Ishikawa (cell line): ENCODE results near the gene SORBS2.

ENCODE experiments used
- CEBPB ChIP-seq: IDR thresholded peaks from 2 replicates; pipeline ENCODE4 v1.6.1; 2012
- CREB1 ChIP-seq: IDR thresholded peaks from 2 replicates; pipeline ENCODE4 v1.6.1; 2012; ENCODE audit warnings: low read depth
- EGR1 ChIP-seq: IDR thresholded peaks from 2 replicates; pipeline ENCODE4 v1.6.1; 2012
- EP300 ChIP-seq: IDR thresholded peaks from 2 replicates; pipeline ENCODE4 v1.6.1; 2012; ENCODE audit warnings: borderline replicate concordance
- FOXM1 ChIP-seq: IDR thresholded peaks from 2 replicates; pipeline ENCODE4 v1.6.1; 2012; ENCODE audit warnings: low read depth, borderline replicate concordance
- MAX ChIP-seq: IDR thresholded peaks from 2 replicates; pipeline ENCODE4 v1.6.1; 2012
- NFIC ChIP-seq: IDR thresholded peaks from 2 replicates; pipeline ENCODE4 v1.6.1; 2012
- RAD21 ChIP-seq: IDR thresholded peaks from 2 replicates; pipeline ENCODE4 v1.6.1; 2012; ENCODE audit warnings: low read depth
- REST ChIP-seq: IDR thresholded peaks from 2 replicates; pipeline ENCODE4 v1.6.1; 2012; ENCODE audit warnings: low read depth, mild to moderate bottlenecking
- TAF1 ChIP-seq: IDR thresholded peaks from 2 replicates; pipeline ENCODE4 v1.6.1; 2012; ENCODE audit warnings: low read depth, mild to moderate bottlenecking
- TCF12 ChIP-seq: IDR thresholded peaks from 2 replicates; pipeline ENCODE4 v1.6.1; 2012; ENCODE audit warnings: low read depth
- TEAD4 ChIP-seq: IDR thresholded peaks from 2 replicates; pipeline ENCODE4 v1.6.1; 2012
- USF1 ChIP-seq: IDR thresholded peaks from 2 replicates; pipeline ENCODE4 v1.6.1; 2012
- YY1 ChIP-seq: IDR thresholded peaks from 2 replicates; pipeline ENCODE4 v1.6.1; 2012; ENCODE audit warnings: low read depth
- ZBTB7A ChIP-seq: IDR thresholded peaks from 2 replicates; pipeline ENCODE4 v1.6.1; 2012; ENCODE audit warnings: low read depth

SORBS2 gene

GRCh38 chr4:185541251-185541727 is 270.7 kb downstream of the SORBS2 start:
- TF ChIP-seq EGR1 (no peak), RAD21 (no peak), CEBPB (no peak), USF1 (no peak), EP300 (no peak), TAF1 (no peak), MAX (no peak), CREB1 (no peak), ZBTB7A (no peak), REST (no peak), YY1 (no peak)

GRCh38 chr4:185540487-185541120 is 271.4 kb downstream of the SORBS2 start:
- no peak for TF ChIP-seq EP300
- no peak for TF ChIP-seq RAD21
- TF ChIP-seq TCF12, result no peak
- TF ChIP-seq CREB1, result no peak
- no peak for TF ChIP-seq CEBPB
- no peak for TF ChIP-seq REST
- no peak for TF ChIP-seq TEAD4
- no peak for TF ChIP-seq NFIC
- TF ChIP-seq FOXM1, result no peak
- no peak for TF ChIP-seq USF1
- no peak for TF ChIP-seq EGR1
- TF ChIP-seq YY1, result no peak
- no peak for TF ChIP-seq ZBTB7A

- no peak for TF ChIP-seq TAF1
- no peak for TF ChIP-seq EP300
- TF ChIP-seq CREB1, result no peak
- no peak for TF ChIP-seq FOXM1
- no peak for TF ChIP-seq REST
- TF ChIP-seq EGR1, result no peak
Observed at GRCh38 chr4:185540040-185540439, 272.0 kb downstream of the SORBS2 start.

- no peak for TF ChIP-seq TAF1
- no peak for TF ChIP-seq TCF12
- no peak for TF ChIP-seq YY1
- no peak for TF ChIP-seq FOXM1
- no peak for TF ChIP-seq USF1
- TF ChIP-seq RAD21, result no peak
- TF ChIP-seq ZBTB7A, result no peak
Observed at GRCh38 chr4:185538806-185539205, 273.2 kb downstream of the SORBS2 start.

GRCh38 chr4:185536411-185536709 is 275.6 kb downstream of the SORBS2 start:
- TF ChIP-seq USF1 (no peak), FOXM1 (no peak), ZBTB7A (no peak), EGR1 (no peak)
